Natural killer cell (primary cell): ENCODE data around the gene REXO4. TPM values are rescaled to one million over a fixed set of nuclear protein-coding genes. Genes with fewer than 3 reads are reported as not detected.

Experiments
- ATAC-seq, 3 donors: fragments of 150-1000 bp in 2 of 3; fragments of 200-7000 bp in 1 of 3; cut with Tn5 transposase; 1 replicate in 1 of 3; 2 replicates in 2 of 3; pipeline ENCODE4 v1.10.0; 2021; ENCODE audit warnings: mild to moderate bottlenecking in 2 of 3, moderate library complexity in 2 of 3
- DNase-seq, 2 donors: peaks; one replicate each; pipeline versions ENCODE4 v3.0.0 to v3.0.0-alpha.2; 2013 to 2021; ENCODE audit warnings: mixed read lengths in 1 of 2
- H3K27ac ChIP-seq: one replicate; pipeline ENCODE4 v1.5.1; 2013; ENCODE audit warnings: mild to moderate bottlenecking, low read length
- H3K27me3 ChIP-seq: one replicate; pipeline ENCODE4 v1.6.1; 2013; ENCODE audit warnings: low read length; ENCODE audit not compliant: control insufficient read depth, insufficient read depth
- H3K36me3 ChIP-seq: one replicate; pipeline ENCODE4 v1.6.1; 2013; ENCODE audit warnings: low read length; ENCODE audit not compliant: control insufficient read depth, insufficient read depth
- H3K4me1 ChIP-seq: one replicate; pipeline ENCODE4 v1.6.1; 2013; ENCODE audit warnings: low read length; ENCODE audit not compliant: control insufficient read depth, insufficient read depth
- H3K4me3 ChIP-seq: one replicate; pipeline ENCODE4 v1.5.1; 2013; ENCODE audit warnings: low read length
- H3K9me3 ChIP-seq: one replicate; pipeline ENCODE4 v1.6.1; 2013; ENCODE audit warnings: low read length; ENCODE audit not compliant: control insufficient read depth, insufficient read depth
- H3K27ac Mint-ChIP-seq, 2 donors: one replicate each; pipeline ENCODE4 v1.8.0; 2022; ENCODE audit warnings: mild to moderate bottlenecking in 2 of 2, mixed read lengths in 2 of 2, moderate library complexity in 1 of 2
- H3K27me3 Mint-ChIP-seq, 2 donors: one replicate each; pipeline ENCODE4 v1.8.0; 2022; ENCODE audit warnings: low read depth in 2 of 2, mixed read lengths in 2 of 2
- H3K36me3 Mint-ChIP-seq: one replicate; pipeline ENCODE4 v1.8.0; 2022; ENCODE audit warnings: mixed read lengths
- H3K4me1 Mint-ChIP-seq, 2 donors: one replicate each; pipeline ENCODE4 v1.8.0; 2022; ENCODE audit warnings: mixed read lengths in 2 of 2
- H3K4me3 Mint-ChIP-seq: one replicate; pipeline ENCODE4 v1.8.0; 2022; ENCODE audit warnings: mild to moderate bottlenecking, moderate library complexity, mixed read lengths
- H3K9me3 Mint-ChIP-seq, 2 donors: one replicate each; pipeline ENCODE4 v1.8.0; 2022; ENCODE audit warnings: mixed read lengths in 2 of 2
- CTCF ChIP-seq: fragments of 200-600 bp; IDR thresholded peaks from one replicate; pipeline ENCODE4 v1.8.0; 2022; ENCODE audit warnings: antibody characterized with exemption
- WGBS: methylation state at CpG from one replicate; pipeline ENCODE4 v1.1.7; 2013; ENCODE audit warnings: missing lambda C conversion rate; ENCODE audit not compliant: insufficient coverage; 5-methylcytosine and 5-hydroxymethylcytosine counted together
- intact Hi-C: fragments of 100-400 bp; cut with micrococcal nuclease; formaldehyde crosslinking; loops from one replicate; pipeline ENCODE4 v1.14.2; 2022
- total RNA-seq, 4 donors: library from RNA; stranded (reverse); fragments of 120-200 nt in 1 of 4; gene quantifications; one replicate each; pipeline versions ENCODE4 v1.2.3 to v1.2.4, GENCODE V29; 2013 to 2022

REXO4 gene
- total RNA-seq, 3 donors from 2014 or later (not counting 1 experiment from before 2014, with no cell fraction given): 14.2 to 21.6 (median 18.8) TPM

DNA sequence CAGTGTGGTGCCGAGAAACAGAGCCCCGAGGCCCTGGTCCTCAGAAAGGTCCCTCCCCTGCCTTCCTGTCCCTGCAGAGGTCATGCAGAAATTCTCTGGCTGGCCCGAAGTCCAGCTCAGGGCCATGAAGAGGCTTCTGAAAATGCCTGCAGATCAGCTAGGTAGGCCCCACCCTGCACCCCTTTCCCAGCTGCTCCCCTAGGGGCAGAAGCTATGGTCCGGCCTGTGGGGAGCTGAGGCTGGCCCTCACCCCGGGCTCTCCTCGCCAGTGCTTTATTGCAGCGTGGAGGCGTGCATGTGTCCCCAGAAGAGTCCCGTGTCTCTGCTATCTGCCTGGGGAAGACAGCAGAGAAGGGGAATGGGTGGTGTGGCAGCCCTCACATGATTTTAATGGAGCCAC is 19.9 kb downstream of the REXO4 start:
- 84% methylated on average over 9 of the region's 9 CpGs for WGBS
- DNase-seq: no peak

DNA sequence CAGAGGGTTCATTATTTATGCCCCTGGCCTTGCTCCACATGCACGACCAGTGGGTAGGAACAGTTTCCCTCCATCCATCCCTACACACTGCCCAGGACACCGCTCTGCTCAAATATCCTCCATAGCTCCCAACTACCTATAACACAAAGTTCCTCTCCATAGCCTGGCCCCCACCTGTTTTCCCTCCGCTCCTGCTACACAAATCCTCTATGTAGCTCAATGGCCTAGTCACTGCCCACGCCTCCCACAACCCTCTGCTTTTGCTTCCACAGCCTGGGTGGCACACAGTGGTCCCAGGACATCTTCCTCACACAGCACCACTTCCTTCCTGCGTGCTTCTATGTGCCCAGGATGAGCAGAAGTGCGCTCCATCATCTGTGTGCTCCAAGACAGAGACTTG is 20.4 kb downstream of the REXO4 start:
- Histone ChIP-seq H3K27ac (no peak overlapping the region), H3K27me3 (no peaks in the 10 kb centered on the region), H3K4me3 (no peak overlapping the region), H3K36me3 (peaks cover under 1% of the 10 kb centered on the region), H3K9me3 (no peaks in the 10 kb centered on the region), H3K4me1 (no peaks in the 10 kb centered on the region)
- no peak for TF ChIP-seq CTCF
- H3K4me3 Mint-ChIP-seq: no peak overlapping the region
- 85% methylated on average over 6 of the region's 6 CpGs for WGBS
- H3K9me3 Mint-ChIP-seq: no peaks in the 10 kb centered on the region
- DNase-seq (no peak), ATAC-seq (no peak)
- intact Hi-C loops: no loop called here
- no peaks in the 10 kb centered on the region for H3K36me3 Mint-ChIP-seq
- H3K4me1 Mint-ChIP-seq: no peaks in the 10 kb centered on the region
- peaks cover 0 to 1% of the 10 kb centered on the region in 2 donors for H3K27me3 Mint-ChIP-seq
- no peak overlapping the region for H3K27ac Mint-ChIP-seq

More for the DNA sequence above, 19.9 kb downstream of the REXO4 start:
- no peak overlapping the region for H3K27ac ChIP-seq
- H3K4me1 ChIP-seq: no peaks in the 10 kb centered on the region
- no peaks in the 10 kb centered on the region for H3K36me3 Mint-ChIP-seq
- no peaks in the 10 kb centered on the region for H3K27me3 Mint-ChIP-seq
- no peak for ATAC-seq
- H3K36me3 ChIP-seq: peaks cover 3% of the 10 kb centered on the region
- H3K4me3 ChIP-seq: no peak overlapping the region
- intact Hi-C loops: no loop called here
- H3K27ac Mint-ChIP-seq: no peak overlapping the region
- no peaks in the 10 kb centered on the region for H3K9me3 ChIP-seq
- no peaks in the 10 kb centered on the region for H3K9me3 Mint-ChIP-seq
- TF ChIP-seq CTCF: no peak
- no peaks in the 10 kb centered on the region for H3K27me3 ChIP-seq
- no peak overlapping the region for H3K4me3 Mint-ChIP-seq
- no peaks in the 10 kb centered on the region for H3K4me1 Mint-ChIP-seq

- DNase-seq (no peak), ATAC-seq (no peak)
- Histone ChIP-seq H3K36me3 (no peaks in the 10 kb centered on the region), H3K27me3 (no peaks in the 10 kb centered on the region), H3K9me3 (no peaks in the 10 kb centered on the region), H3K4me1 (no peaks in the 10 kb centered on the region), H3K4me3 (no peak overlapping the region), H3K27ac (no peak overlapping the region)
- H3K27me3 Mint-ChIP-seq: peaks cover 0 to 4% of the 10 kb centered on the region in 2 donors
- TF ChIP-seq CTCF: no peak
- no peak overlapping the region for H3K4me3 Mint-ChIP-seq
- intact Hi-C loops: no loop called here
- WGBS: 58% methylated on average over 14 of the region's 14 CpGs
- H3K36me3 Mint-ChIP-seq: no peaks in the 10 kb centered on the region
- H3K4me1 Mint-ChIP-seq: no peaks in the 10 kb centered on the region
- H3K27ac Mint-ChIP-seq: no peak overlapping the region
- H3K9me3 Mint-ChIP-seq: no peaks in the 10 kb centered on the region
These were observed 20.9 kb downstream of the REXO4 start for GRCh38 chr9:133396952-133397351.

- Histone ChIP-seq H3K4me3 (no peak overlapping the region), H3K4me1 (no peaks in the 10 kb centered on the region), H3K27me3 (no peaks in the 10 kb centered on the region), H3K36me3 (no peaks in the 10 kb centered on the region), H3K27ac (no peak overlapping the region), H3K9me3 (no peaks in the 10 kb centered on the region)
- WGBS: 34% methylated on average over 8 of the region's 8 CpGs
- ATAC-seq: no peak
- intact Hi-C loops: no loop called here
- DNase-seq: no peak
- Mint-ChIP-seq H3K36me3 (no peaks in the 10 kb centered on the region), H3K9me3 (no peaks in the 10 kb centered on the region), H3K4me1 (no peaks in the 10 kb centered on the region), H3K4me3 (no peak overlapping the region), H3K27ac (no peak overlapping the region), H3K27me3 (peaks cover 0 to 8% of the 10 kb centered on the region in 2 donors)
- TF ChIP-seq CTCF: no peak
These were observed 23.0 kb downstream of the REXO4 start for GRCh38 chr9:133394687-133395271.
